Gastroesophageal sphincter (tissue), 4 donors: ENCODE measurements around the gene AP1S2. TPM values are rescaled to one million over a fixed set of nuclear protein-coding genes. Genes with fewer than 3 reads are reported as not detected.
A peak's percentile ranks its signal among the peaks of the same experiment; 100 is the strongest.

ENCODE experiments used
- ATAC-seq: fragments of 150-250 bp; one replicate; pipeline ENCODE4 v1.9.1; 2016; ENCODE audit warnings: mild to moderate bottlenecking, moderate library complexity
- H3K27ac ChIP-seq, 4 donors: fragments of 200-600 bp; sonication (generic) in 3 of 4; 1 replicate in 3 of 4; 2 replicates in 1 of 4; pipeline ENCODE4 v1.5.1; 2016 to 2019
- H3K27me3 ChIP-seq: fragments of 200-600 bp; sonication (generic); one replicate; pipeline ENCODE4 v1.5.1; 2019
- H3K36me3 ChIP-seq, 2 donors: fragments of 200-600 bp; sonication (generic); one replicate each; pipeline ENCODE4 v1.5.1; 2019; ENCODE audit warnings: control low read depth in 1 of 2
- H3K4me1 ChIP-seq, 3 donors: fragments of 200-600 bp; sonication (generic); 1 replicate in 2 of 3; 2 replicates in 1 of 3; pipeline ENCODE4 v1.5.1; 2016 to 2019; ENCODE audit warnings: control low read depth in 2 of 3
- H3K4me3 ChIP-seq, 2 donors: fragments of 200-600 bp; sonication (generic); one replicate each; pipeline ENCODE4 v1.5.1; 2019; ENCODE audit warnings: mild to moderate bottlenecking in 1 of 2, moderate library complexity in 1 of 2
- H3K9me3 ChIP-seq, 3 donors: fragments of 200-600 bp; sonication (generic); one replicate each; pipeline ENCODE4 v1.5.1; 2017 to 2019; ENCODE audit warnings: control low read depth in 2 of 3
- CTCF ChIP-seq, 4 experiments: fragments of 200-600 bp in 2 of 4; fragments of 450-650 bp in 2 of 4; sonication (generic) in 1 of 4; IDR thresholded peaks; one replicate each; pipeline ENCODE4 v1.5.1; 2017 to 2019; ENCODE audit warnings: antibody characterized with exemption in 4 of 4, mild to moderate bottlenecking in 2 of 4, moderate library complexity in 2 of 4
- EP300 ChIP-seq: sonication (generic); formaldehyde crosslinking; IDR thresholded peaks from one replicate; pipeline ENCODE4 v1.6.1; 2017; ENCODE audit warnings: antibody characterized with exemption, mild to moderate bottlenecking
- POLR2A ChIP-seq, 2 donors: fragments of 450-650 bp; IDR thresholded peaks; one replicate each; pipeline ENCODE4 v1.6.1; 2017; ENCODE audit warnings: antibody characterized with exemption in 2 of 2, mild to moderate bottlenecking in 2 of 2, moderate library complexity in 1 of 2
- POLR2AphosphoS5 ChIP-seq: sonication (generic); formaldehyde crosslinking; IDR thresholded peaks from one replicate; pipeline ENCODE4 v1.6.1; 2017; ENCODE audit warnings: antibody characterized with exemption
- WGBS, 2 donors: methylation state at CpG; one replicate each; pipeline ENCODE4 v1.1.5; 2018; ENCODE audit warnings: low coverage in 1 of 2; 5-methylcytosine and 5-hydroxymethylcytosine counted together
- total RNA-seq, 4 donors: library from RNA; depleted of rRNA; stranded (reverse); fragments of >200 nt; gene quantifications; one replicate each; pipeline ENCODE4 v1.1.0, GENCODE V29; 2016

Gene AP1S2
- total RNA-seq, 4 donors from 2014 or later: 98.7 to 300 (median 203) TPM

GRCh38 chrX:15853586-15854079, 980 bp downstream of the AP1S2 start:
- Histone ChIP-seq H3K4me3 (peak overlapping the region; percentile 83 to 89), H3K27me3 (no peaks in the 10 kb centered on the region), H3K36me3 (no peaks in the 10 kb centered on the region), H3K27ac (peak overlapping the region; percentile 91 to 95 (median 93)), H3K9me3 (no peaks in the 10 kb centered on the region), H3K4me1 (peaks cover 0 to 40% (median 0%) of the 10 kb centered on the region in 3 donors)
- 8 to 14% methylated on average over 10 to 13 of the region's 14 CpGs for WGBS, 2 donors
- no peak for ATAC-seq
- TF ChIP-seq EP300 (no peak), POLR2AphosphoS5 (no peak), CTCF (IDR thresholded peaks at IDR 0.05) (no peak), POLR2A (IDR thresholded peaks at IDR 0.05) (no peak)

- Histone ChIP-seq H3K4me1 (peaks cover 0 to 50% (median 0%) of the 10 kb centered on the region in 3 donors), H3K27ac (peak overlapping the region in 3 of 4 donors; percentile 42 to 69 (median 44)), H3K9me3 (no peaks in the 10 kb centered on the region), H3K27me3 (no peaks in the 10 kb centered on the region), H3K36me3 (no peaks in the 10 kb centered on the region), H3K4me3 (no peak overlapping the region)
- no peak for TF ChIP-seq EP300
- no peak for TF ChIP-seq POLR2A (IDR thresholded peaks at IDR 0.05)
- no peak for TF ChIP-seq POLR2AphosphoS5
- peak in 1 of 4 experiments; percentile 46 for TF ChIP-seq CTCF (IDR thresholded peaks at IDR 0.05)
- whole genome bisulfite sequencing, 2 donors: 47 to 49% methylated on average over 4 to 5 of the region's 5 CpGs
- ATAC-seq: no peak
Observed at GRCh38 chrX:15849555-15849954, 5.1 kb downstream of the AP1S2 start.

GRCh38 chrX:15848576-15848975, 6.0 kb downstream of the AP1S2 start:
- no peaks in the 10 kb centered on the region for H3K9me3 ChIP-seq
- H3K27ac ChIP-seq: peak overlapping the region in 3 of 4 donors; percentile 9 to 69 (median 42)
- no peaks in the 10 kb centered on the region for H3K27me3 ChIP-seq
- H3K4me3 ChIP-seq: peak overlapping the region in 1 of 2 donors; percentile 1
- WGBS, 2 donors: 50% methylated on average over 1 of the region's 1 CpG
- peaks cover 0 to 58% (median 0%) of the 10 kb centered on the region in 3 donors for H3K4me1 ChIP-seq
- no peak for ATAC-seq
- peak; percentile 60 for TF ChIP-seq POLR2AphosphoS5
- TF ChIP-seq EP300: no peak
- peaks cover 0 to 5% of the 10 kb centered on the region in 2 donors for H3K36me3 ChIP-seq

- H3K9me3 ChIP-seq: no peaks in the 10 kb centered on the region
- H3K27ac ChIP-seq: no peak overlapping the region
- peaks cover 0 to 35% (median 0%) of the 10 kb centered on the region in 3 donors for H3K4me1 ChIP-seq
- no peak for ATAC-seq
- no peak for TF ChIP-seq POLR2AphosphoS5
- TF ChIP-seq CTCF (IDR thresholded peaks at IDR 0.05): no peak
- no peak for TF ChIP-seq EP300
- no peak for TF ChIP-seq POLR2A (IDR thresholded peaks at IDR 0.05)
- H3K36me3 ChIP-seq: peaks cover 0 to 5% of the 10 kb centered on the region in 2 donors
- no peak overlapping the region for H3K4me3 ChIP-seq
- H3K27me3 ChIP-seq: no peaks in the 10 kb centered on the region
Observed at GRCh38 chrX:15843960-15844359, 10.7 kb downstream of the AP1S2 start.

- TF ChIP-seq POLR2AphosphoS5: no peak
- TF ChIP-seq CTCF (IDR thresholded peaks at IDR 0.05): no peak
- TF ChIP-seq POLR2A (IDR thresholded peaks at IDR 0.05): no peak
- TF ChIP-seq EP300: no peak
- H3K4me1 ChIP-seq: peaks cover 0 to 17% (median 0%) of the 10 kb centered on the region in 3 donors
- H3K4me3 ChIP-seq: no peak overlapping the region
- no peaks in the 10 kb centered on the region for H3K27me3 ChIP-seq
- no peaks in the 10 kb centered on the region for H3K9me3 ChIP-seq
- peaks cover 0 to 5% of the 10 kb centered on the region in 2 donors for H3K36me3 ChIP-seq
- H3K27ac ChIP-seq: no peak overlapping the region
- ATAC-seq: no peak
- 48 to 75% methylated on average over 2 of the region's 2 CpGs for WGBS, 2 donors
Observed at GRCh38 chrX:15841853-15842516, 12.6 kb downstream of the AP1S2 start.
